Calu3 (cell line): ENCODE measurements around the gene DPP3. TPM values are rescaled to one million over a fixed set of nuclear protein-coding genes. Genes with fewer than 3 reads are reported as not detected.
A peak's percentile ranks its signal among the peaks of the same experiment; 100 is the strongest.

Source experiments
- BruUV-seq: library from RNA; stranded (reverse); fragments of 400-500 nt; replicated peaks from 2 replicates; lab custom pipeline; 2021; lab: Mats Ljungman, UMichigan
- CTCF ChIA-PET: fragments of 300-600 bp; sonication (Branson Sonifier 250); formaldehyde crosslinking; loops from one replicate; lab custom pipeline; 2022; ENCODE audit warnings: antibody characterized with exemption; lab: Charles Lee
- DNase-seq: peaks from one replicate; pipeline ENCODE4 v3.0.0; 2022
- H3K27ac Mint-ChIP-seq: one replicate; pipeline ENCODE4 v1.8.0; 2022; ENCODE audit warnings: mixed read lengths; ENCODE audit not compliant: unreplicated experiment
- H3K27me3 Mint-ChIP-seq: one replicate; pipeline ENCODE4 v1.8.0; 2022; ENCODE audit warnings: mixed read lengths; ENCODE audit not compliant: unreplicated experiment
- H3K36me3 Mint-ChIP-seq: one replicate; pipeline ENCODE4 v1.8.0; 2022; ENCODE audit warnings: mild to moderate bottlenecking, moderate library complexity, mixed read lengths; ENCODE audit not compliant: insufficient read depth, unreplicated experiment
- H3K4me1 Mint-ChIP-seq: one replicate; pipeline ENCODE4 v1.8.0; 2022; ENCODE audit warnings: mild to moderate bottlenecking, low read depth, mixed read lengths; ENCODE audit not compliant: unreplicated experiment
- H3K4me3 Mint-ChIP-seq: one replicate; pipeline ENCODE4 v1.8.0; 2022; ENCODE audit warnings: mild to moderate bottlenecking, low read depth, moderate library complexity, mixed read lengths; ENCODE audit not compliant: unreplicated experiment
- H3K9me3 Mint-ChIP-seq: one replicate; pipeline ENCODE4 v1.8.0; 2022; ENCODE audit warnings: low read depth, mixed read lengths; ENCODE audit not compliant: unreplicated experiment
- CTCF ChIP-seq: fragments of 200-600 bp; IDR thresholded peaks from one replicate; pipeline ENCODE4 v1.8.0; 2022; ENCODE audit warnings: antibody characterized with exemption; ENCODE audit not compliant: unreplicated experiment
- intact Hi-C: fragments of 100-400 bp; cut with micrococcal nuclease; formaldehyde crosslinking; loops from one replicate; pipeline ENCODE4 v1.10.0; 2022; ENCODE audit not compliant: unreplicated experiment
- total RNA-seq: library from RNA; stranded (reverse); gene quantifications from 2 replicates; pipeline ENCODE4 v1.2.3, GENCODE V29; 2022

Gene DPP3
- total RNA-seq, 1 experiment from 2014 or later, result 57.4 TPM

GRCh38 chr11:66505276-66505816, 25.1 kb downstream of the DPP3 start:
- no peak for TF ChIP-seq CTCF
- no peak for DNase-seq
- H3K27ac Mint-ChIP-seq, result no peak overlapping the region
- H3K27me3 Mint-ChIP-seq, result no peaks in the 10 kb centered on the region
- CTCF ChIA-PET, result no interaction called here
- H3K36me3 Mint-ChIP-seq, result peaks cover 28% of the 10 kb centered on the region
- no peaks in the 10 kb centered on the region for H3K9me3 Mint-ChIP-seq
- intact Hi-C loops, result no loop called here
- BruUV-seq, result no TSS peak
- no peak overlapping the region for H3K4me3 Mint-ChIP-seq
- no peaks in the 10 kb centered on the region for H3K4me1 Mint-ChIP-seq

GRCh38 chr11:66509131-66509561, 28.9 kb downstream of the DPP3 start:
- Mint-ChIP-seq H3K4me3 (no peak overlapping the region), H3K27me3 (no peaks in the 10 kb centered on the region), H3K27ac (no peak overlapping the region), H3K36me3 (peaks cover 33% of the 10 kb centered on the region), H3K4me1 (peaks cover 9% of the 10 kb centered on the region), H3K9me3 (no peaks in the 10 kb centered on the region)
- no peak for DNase-seq
- CTCF ChIA-PET, result interaction anchor here (0.7 kb wide), 1 partner anchor 39 kb away, joined by 3 read pairs; no protein-coding TSS in a partner anchor
- no TSS peak for BruUV-seq
- TF ChIP-seq CTCF, result no peak
- intact Hi-C loops, result no loop called here

GRCh38 chr11:66510271-66510989, 30.2 kb downstream of the DPP3 start, which contains the start of gene BBS1:
Gene BBS1, plus strand, starts transcription at chr11:66510635. Its CDS starts 25 bp downstream, at chr11:66510660.
- peak; percentile 87 for DNase-seq
- peak within 1 kb of the TSS; percentile 89 for H3K27ac Mint-ChIP-seq
- CTCF ChIA-PET, result interaction anchor here (0.7 kb wide), 1 partner anchor 21 kb away, joined by 3 read pairs; no protein-coding TSS in a partner anchor
- peak within 1 kb of the TSS; percentile 95 for H3K4me3 Mint-ChIP-seq
- no peaks in the 10 kb centered on the region for H3K27me3 Mint-ChIP-seq
- no TSS peak for BruUV-seq
- peaks cover 9% of the 10 kb centered on the region for H3K4me1 Mint-ChIP-seq
- no peak for TF ChIP-seq CTCF
- intact Hi-C loops, result no loop called here
- H3K9me3 Mint-ChIP-seq, result no peaks in the 10 kb centered on the region
- peaks cover 32% of the 10 kb centered on the region for H3K36me3 Mint-ChIP-seq

- intact Hi-C loops, result no loop called here
- CTCF ChIA-PET, result interaction anchor here (0.5 to 0.7 kb wide), 2 partner anchors 21 to 159 kb away, joined by 3 read pairs; no protein-coding TSS in a partner anchor
- Mint-ChIP-seq H3K9me3 (no peaks in the 10 kb centered on the region), H3K4me1 (peaks cover 9% of the 10 kb centered on the region), H3K36me3 (peaks cover 36% of the 10 kb centered on the region), H3K4me3 (peak overlapping the region; percentile 95), H3K27me3 (no peaks in the 10 kb centered on the region), H3K27ac (peak overlapping the region; percentile 89)
- TSS peak; percentile 70 for BruUV-seq
- no peak for TF ChIP-seq CTCF
- DNase-seq, result no peak
These were observed 30.7 kb downstream of the DPP3 start for GRCh38 chr11:66510990-66511339.
